Neutrophil (primary cell): ENCODE data around the gene HERC5.

Experiments
- H3K27ac ChIP-seq: fragments of 200-600 bp; sonication (generic); 2 replicates; pipeline ENCODE4 v1.5.1; 2016; ENCODE audit warnings: mild to moderate bottlenecking, moderate library complexity
- H3K27me3 ChIP-seq: fragments of 200-600 bp; sonication (generic); 2 replicates; pipeline ENCODE4 v1.6.0; 2016; ENCODE audit warnings: mild to moderate bottlenecking
- H3K36me3 ChIP-seq: fragments of 200-600 bp; sonication (generic); 2 replicates; pipeline ENCODE4 v1.5.1; 2017
- H3K4me1 ChIP-seq, 2 experiments: fragments of 200-600 bp in 1 of 2; sonication (generic) in 1 of 2; 1 replicate in 1 of 2; 2 replicates in 1 of 2; pipeline versions ENCODE4 v1.5.1 to v1.6.1; 2013 to 2016; ENCODE audit warnings: low read depth in 1 of 2, low read length in 1 of 2, mild to moderate bottlenecking in 1 of 2, moderate library complexity in 1 of 2; ENCODE audit not compliant: control insufficient read depth in 1 of 2, insufficient read depth in 1 of 2
- H3K4me3 ChIP-seq, 2 experiments: fragments of 200-600 bp in 1 of 2; sonication (generic) in 1 of 2; 1 replicate in 1 of 2; 2 replicates in 1 of 2; pipeline ENCODE4 v1.5.1; 2013 to 2016; ENCODE audit warnings: low read depth in 1 of 2, low read length in 1 of 2, mild to moderate bottlenecking in 1 of 2, moderate library complexity in 1 of 2
- H3K9me3 ChIP-seq: fragments of 200-600 bp; sonication (generic); 2 replicates; pipeline ENCODE4 v1.5.1; 2016
- CTCF ChIP-seq: fragments of 200-600 bp; sonication (generic); IDR thresholded peaks from 2 replicates; pipeline ENCODE4 v1.5.1; 2016; ENCODE audit warnings: antibody characterized with exemption

HERC5 gene

GRCh38 chr4:88456670-88457306, at the start of gene HERC5:
Gene HERC5 (plus strand): TSS chr4:88457119. CDS start chr4:88457270, 151 bp downstream.
- peak; percentile 38 for TF ChIP-seq CTCF
- H3K4me1 ChIP-seq, result peaks cover 19 to 23% of the 10 kb centered on the region in 2 experiments
- peak within 1 kb of the TSS; percentile 79 for H3K27ac ChIP-seq
- H3K36me3 ChIP-seq, result no peaks in the 10 kb centered on the region
- H3K4me3 ChIP-seq, result peak within 1 kb of the TSS; percentile 80 to 86
- peaks cover 22% of the 10 kb centered on the region for H3K27me3 ChIP-seq
- no peaks in the 10 kb centered on the region for H3K9me3 ChIP-seq

GRCh38 chr4:88409206-88409605, 47.7 kb upstream of the HERC5 start:
- no peaks in the 10 kb centered on the region for H3K4me1 ChIP-seq

DNA sequence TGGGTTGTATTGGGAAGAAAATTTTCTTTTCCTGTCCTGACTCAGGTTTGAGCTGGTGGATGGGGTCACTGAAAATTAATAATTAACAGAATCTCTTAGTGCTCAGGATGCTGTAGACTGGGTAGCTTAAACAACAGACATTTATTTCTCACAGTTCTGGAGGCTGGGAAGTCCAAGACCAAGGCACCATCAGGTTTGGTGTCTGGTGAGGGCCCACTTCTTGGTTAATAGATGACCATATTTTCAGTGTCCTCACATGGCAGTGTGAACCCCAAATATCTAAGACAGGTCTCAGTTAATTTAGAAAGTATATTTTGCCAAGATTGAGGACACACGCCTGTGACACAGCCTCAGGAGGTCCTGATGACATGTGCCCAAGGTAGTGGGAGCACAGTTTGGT, 47.1 kb upstream of the HERC5 start:
- no peaks in the 10 kb centered on the region for H3K36me3 ChIP-seq
- H3K4me3 ChIP-seq, result no peak overlapping the region
- H3K27ac ChIP-seq, result no peak overlapping the region
- TF ChIP-seq CTCF, result no peak
- H3K27me3 ChIP-seq, result no peaks in the 10 kb centered on the region
- H3K9me3 ChIP-seq, result no peaks in the 10 kb centered on the region
- H3K4me1 ChIP-seq, result no peaks in the 10 kb centered on the region

More at GRCh38 chr4:88409206-88409605, 47.7 kb upstream of the HERC5 start:
- H3K27me3 ChIP-seq, result no peaks in the 10 kb centered on the region
- no peaks in the 10 kb centered on the region for H3K9me3 ChIP-seq
- H3K4me3 ChIP-seq, result no peak overlapping the region
- no peaks in the 10 kb centered on the region for H3K36me3 ChIP-seq
- H3K27ac ChIP-seq, result no peak overlapping the region
- no peak for TF ChIP-seq CTCF

DNA sequence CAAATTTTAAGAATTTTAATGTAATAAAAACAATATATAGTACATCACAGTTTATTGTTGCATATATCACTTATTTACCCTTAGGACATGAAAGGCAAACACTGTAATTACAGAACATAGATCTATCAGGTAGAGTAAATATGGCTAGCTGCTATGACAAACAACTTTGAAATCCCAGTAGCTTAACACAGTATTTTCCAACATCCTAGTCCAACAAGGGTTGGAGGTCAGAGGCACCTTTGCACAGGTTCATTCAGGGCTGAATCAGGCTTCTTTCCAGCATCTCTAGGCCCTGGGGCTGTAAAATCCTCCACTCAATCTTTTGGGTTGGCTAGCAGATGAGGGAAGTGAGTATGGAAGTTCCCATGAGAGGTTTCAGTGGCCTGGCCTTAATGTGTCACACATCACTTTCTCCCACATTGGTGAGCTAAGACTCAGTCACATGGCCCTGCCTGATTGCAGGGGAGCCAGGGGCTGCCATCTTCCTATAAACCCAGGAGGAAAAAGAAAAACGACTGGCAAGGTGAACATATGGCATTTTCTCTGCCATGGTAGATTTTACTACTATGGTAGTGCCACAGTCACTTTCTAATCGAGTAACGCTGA, 45.3 kb upstream of the HERC5 start:
- no peak for TF ChIP-seq CTCF
- Histone ChIP-seq H3K27me3 (no peaks in the 10 kb centered on the region), H3K4me1 (no peaks in the 10 kb centered on the region), H3K9me3 (no peaks in the 10 kb centered on the region), H3K4me3 (no peak overlapping the region), H3K36me3 (no peaks in the 10 kb centered on the region), H3K27ac (no peak overlapping the region)

- H3K4me3 ChIP-seq, result no peak overlapping the region
- no peaks in the 10 kb centered on the region for H3K27me3 ChIP-seq
- no peak for TF ChIP-seq CTCF
- H3K27ac ChIP-seq, result no peak overlapping the region
- H3K9me3 ChIP-seq, result no peaks in the 10 kb centered on the region
- H3K4me1 ChIP-seq, result no peaks in the 10 kb centered on the region
- H3K36me3 ChIP-seq, result no peaks in the 10 kb centered on the region
Measured at GRCh38 chr4:88413801-88414200, 43.1 kb upstream of the HERC5 start.
